AG09319 (cell line): ENCODE measurements around the gene MPDZ.

ENCODE experiments used
- DNase-seq: peaks from one replicate; pipeline ENCODE4 v3.0.0-alpha.2; 2010; ENCODE audit warnings: low read depth; ENCODE audit errors: extremely low read depth
- TF ChIP-seq, protein P1 (sequence below): IDR thresholded peaks from 2 replicates; pipeline ENCODE4 v1.5.1; 2011; ENCODE audit warnings: low read depth, mild to moderate bottlenecking, inconsistent platforms, low read length, moderate library complexity

Gene MPDZ

DNA sequence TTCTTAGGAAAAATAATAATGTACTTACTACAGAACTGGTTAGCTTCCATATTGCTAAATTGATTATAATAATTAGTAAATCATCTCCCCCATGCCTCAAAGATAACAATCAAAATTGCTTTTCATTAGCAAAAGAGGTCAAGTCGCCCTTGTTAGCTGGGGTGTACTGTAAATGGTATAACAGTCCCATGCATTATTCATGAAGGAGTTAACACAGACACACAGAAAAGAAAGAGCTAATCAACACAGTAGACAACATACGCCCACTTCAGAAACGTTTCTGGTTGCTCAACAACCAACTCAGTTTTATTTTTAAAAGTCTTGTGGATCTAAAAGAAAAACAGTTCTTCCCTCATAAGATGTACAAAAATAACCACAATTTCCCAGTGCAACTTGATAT, 100.2 kb downstream of the MPDZ start:
- DNase-seq = no peak
- TF ChIP-seq, protein P1, sequence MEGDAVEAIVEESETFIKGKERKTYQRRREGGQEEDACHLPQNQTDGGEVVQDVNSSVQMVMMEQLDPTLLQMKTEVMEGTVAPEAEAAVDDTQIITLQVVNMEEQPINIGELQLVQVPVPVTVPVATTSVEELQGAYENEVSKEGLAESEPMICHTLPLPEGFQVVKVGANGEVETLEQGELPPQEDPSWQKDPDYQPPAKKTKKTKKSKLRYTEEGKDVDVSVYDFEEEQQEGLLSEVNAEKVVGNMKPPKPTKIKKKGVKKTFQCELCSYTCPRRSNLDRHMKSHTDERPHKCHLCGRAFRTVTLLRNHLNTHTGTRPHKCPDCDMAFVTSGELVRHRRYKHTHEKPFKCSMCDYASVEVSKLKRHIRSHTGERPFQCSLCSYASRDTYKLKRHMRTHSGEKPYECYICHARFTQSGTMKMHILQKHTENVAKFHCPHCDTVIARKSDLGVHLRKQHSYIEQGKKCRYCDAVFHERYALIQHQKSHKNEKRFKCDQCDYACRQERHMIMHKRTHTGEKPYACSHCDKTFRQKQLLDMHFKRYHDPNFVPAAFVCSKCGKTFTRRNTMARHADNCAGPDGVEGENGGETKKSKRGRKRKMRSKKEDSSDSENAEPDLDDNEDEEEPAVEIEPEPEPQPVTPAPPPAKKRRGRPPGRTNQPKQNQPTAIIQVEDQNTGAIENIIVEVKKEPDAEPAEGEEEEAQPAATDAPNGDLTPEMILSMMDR = no peak

GRCh38 chr9:13175732-13176131, 103.8 kb downstream of the MPDZ start:
- no peak for DNase-seq

DNA sequence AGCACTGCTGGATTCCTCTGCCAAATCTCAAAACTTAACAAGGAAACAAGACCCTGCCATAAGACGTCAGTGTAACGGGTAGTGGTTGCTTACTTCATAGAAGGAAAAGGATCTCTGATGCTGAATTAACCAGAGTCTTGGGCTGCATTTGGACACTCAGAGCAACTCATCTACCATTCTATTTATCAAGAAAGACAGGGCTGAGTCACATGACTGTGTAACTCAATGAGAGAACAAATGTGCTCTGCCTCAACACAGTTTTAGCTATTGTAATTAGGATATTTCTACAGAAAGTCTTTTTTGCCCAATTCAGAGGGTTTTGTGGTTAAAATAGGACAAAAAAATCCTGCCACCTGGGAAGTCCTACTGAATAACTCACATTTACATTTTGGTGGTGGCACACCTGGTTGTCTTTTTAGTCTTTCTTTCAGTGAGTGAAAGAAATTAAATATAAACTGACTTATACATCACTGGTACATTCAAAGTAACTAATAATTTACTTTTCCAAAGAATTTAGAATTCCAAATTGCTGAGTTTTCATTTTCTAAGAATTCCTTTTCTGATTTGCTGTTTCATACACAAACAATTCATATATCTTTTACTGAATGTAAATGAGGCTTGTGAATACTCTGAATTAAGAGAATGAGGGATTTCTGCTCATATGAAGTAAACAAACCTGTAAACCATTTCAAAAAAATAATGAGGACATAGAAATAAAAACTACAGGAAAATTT, 104.4 kb downstream of the MPDZ start:
- no peak for DNase-seq
- TF ChIP-seq, protein P1 = no peak

More at GRCh38 chr9:13175732-13176131, 103.8 kb downstream of the MPDZ start:
- TF ChIP-seq, protein P1 = no peak

GRCh38 chr9:13173553-13173952, 105.9 kb downstream of the MPDZ start:
- no peak for DNase-seq
- TF ChIP-seq, protein P1 = no peak

- TF ChIP-seq, protein P1 = no peak
- DNase-seq = no peak
Measured at GRCh38 chr9:13171261-13171660, 108.2 kb downstream of the MPDZ start.

GRCh38 chr9:13166996-13167395, 112.5 kb downstream of the MPDZ start:
- TF ChIP-seq, protein P1 = no peak
- no peak for DNase-seq

DNA sequence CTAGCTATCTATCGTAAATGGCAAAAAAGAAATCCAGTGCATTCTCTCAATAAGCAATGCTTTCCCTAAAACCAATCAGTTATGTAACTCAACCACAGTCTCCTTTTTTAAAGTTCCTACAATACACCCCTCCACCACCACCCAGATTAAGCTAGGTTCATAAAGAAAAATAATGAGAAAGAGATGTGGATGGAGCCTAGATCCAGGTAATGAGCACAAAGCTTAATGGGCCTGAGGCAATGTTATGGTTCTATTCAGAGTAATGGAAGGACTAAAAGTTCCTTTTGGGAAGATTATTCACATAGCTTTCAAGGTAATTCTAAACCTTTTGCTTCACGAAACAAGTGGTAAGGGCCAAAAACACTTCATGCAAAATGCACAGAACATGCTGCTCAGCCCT, 113.5 kb downstream of the MPDZ start:
- DNase-seq = no peak
- TF ChIP-seq, protein P1 = no peak
